ENCODE results near the gene ORM1.

The ORM1 gene

GRCh38 chr9:114371973-114372917 is 49.3 kb downstream of the ORM1 start:
- in situ Hi-C loops (cut with HindIII; ENCODE audit: low sequenced_read_pairs), result no loop called here
- no peak overlapping the region for H3K4me3 ChIP-seq (ENCODE audit: low read depth, low read length)
- TF ChIP-seq CTCF (IDR thresholded peaks at IDR 0.05; ENCODE audit: low read depth, low read length, missing control alignments), result no peak
- no peak for DNase-seq (ENCODE audit: low read depth)

GRCh38 chr9:114372921-114373448 is 50.1 kb downstream of the ORM1 start:
- TF ChIP-seq CTCF (IDR thresholded peaks at IDR 0.05; ENCODE audit: low read depth, low read length, missing control alignments), result no peak
- H3K4me3 ChIP-seq (ENCODE audit: low read depth, low read length), result no peak overlapping the region
- in situ Hi-C loops (cut with HindIII; ENCODE audit: low sequenced_read_pairs), result no loop called here
- DNase-seq (ENCODE audit: low read depth), result no peak

- in situ Hi-C loops (cut with HindIII; ENCODE audit: low sequenced_read_pairs), result no loop called here
- DNase-seq (ENCODE audit: low read depth), result no peak
- H3K4me3 ChIP-seq (ENCODE audit: low read depth, low read length), result no peak overlapping the region
- no peak for TF ChIP-seq CTCF (IDR thresholded peaks at IDR 0.05; ENCODE audit: low read depth, low read length, missing control alignments)
Measured at GRCh38 chr9:114373960-114374730, 51.2 kb downstream of the ORM1 start.

- TF ChIP-seq CTCF (IDR thresholded peaks at IDR 0.05; ENCODE audit: low read depth, low read length, missing control alignments), result no peak
- H3K4me3 ChIP-seq (ENCODE audit: low read depth, low read length), result no peak overlapping the region
- in situ Hi-C loops (cut with HindIII; ENCODE audit: low sequenced_read_pairs), result no loop called here
- DNase-seq (ENCODE audit: low read depth), result no peak
Measured at GRCh38 chr9:114374936-114375335, 52.0 kb downstream of the ORM1 start.

GRCh38 chr9:114375386-114376175 is 52.7 kb downstream of the ORM1 start:
- no peak for TF ChIP-seq CTCF (IDR thresholded peaks at IDR 0.05; ENCODE audit: low read depth, low read length, missing control alignments)
- H3K4me3 ChIP-seq (ENCODE audit: low read depth, low read length), result no peak overlapping the region
- in situ Hi-C loops (cut with HindIII; ENCODE audit: low sequenced_read_pairs), result no loop called here
- no peak for DNase-seq (ENCODE audit: low read depth)

Data from astrocyte of the cerebellum (primary cell).